GM19455 (cell line): Measurements from ENCODE around the gene LMAN2.
"Not testable (repeated sequence)": the region's sequence is repeated elsewhere in the genome, so short reads cannot be mapped to it uniquely, and the experiment has no call there.

Experiments used
- ATAC-seq: cut with Tn5 transposase; IDR thresholded peaks from one replicate; pipeline ENCODE4 v1.9.1; 2021; ENCODE audit not compliant: unreplicated experiment

The LMAN2 gene

GRCh38 chr5:177308740-177309139 is 42.7 kb downstream of the LMAN2 start:
- no peak for ATAC-seq

GRCh38 chr5:177307544-177308363 is 43.7 kb downstream of the LMAN2 start:
- ATAC-seq = no peak

- no peak for ATAC-seq
These were observed 44.6 kb downstream of the LMAN2 start for GRCh38 chr5:177306674-177307543.

- not testable (repeated sequence) for ATAC-seq
These were observed 45.3 kb downstream of the LMAN2 start for GRCh38 chr5:177306103-177306640.

- no peak for ATAC-seq
These were observed 46.9 kb downstream of the LMAN2 start for GRCh38 chr5:177304392-177305119.

GRCh38 chr5:177303925-177304391 is 47.5 kb downstream of the LMAN2 start:
- no peak for ATAC-seq

GRCh38 chr5:177303121-177303924 is 48.1 kb downstream of the LMAN2 start, which contains the start of the genes PRELID1 and RAB24:
Gene PRELID1 (plus strand): TSS chr5:177303799. CDS start chr5:177303986, 187 bp downstream.
Gene RAB24 (minus strand): TSS chr5:177303719. CDS start chr5:177303288, 431 bp downstream.
- ATAC-seq = peak; percentile 64

- ATAC-seq = no peak
These were observed 48.9 kb downstream of the LMAN2 start for GRCh38 chr5:177302354-177303110.

GRCh38 chr5:177301503-177302165 is 49.8 kb downstream of the LMAN2 start:
- ATAC-seq = no peak

- ATAC-seq = no peak
These were observed 50.5 kb downstream of the LMAN2 start for GRCh38 chr5:177300951-177301350.

- peak; percentile 33 for ATAC-seq
These were observed 51.1 kb downstream of the LMAN2 start for GRCh38 chr5:177300236-177300880.

GRCh38 chr5:177299697-177300096 is 51.8 kb downstream of the LMAN2 start:
- ATAC-seq = no peak

- ATAC-seq = no peak
These were observed 53.5 kb downstream of the LMAN2 start for GRCh38 chr5:177297922-177298321.

- no peak for ATAC-seq
These were observed 54.9 kb downstream of the LMAN2 start for GRCh38 chr5:177296581-177296980.

- ATAC-seq = no peak
These were observed 55.5 kb downstream of the LMAN2 start for GRCh38 chr5:177295924-177296323.

- ATAC-seq = no peak
These were observed 56.8 kb downstream of the LMAN2 start for GRCh38 chr5:177294632-177295031.

GRCh38 chr5:177293819-177294581 is 57.5 kb downstream of the LMAN2 start:
- no peak for ATAC-seq
